OCI-LY1 (cell line): ENCODE measurements around the gene FYB1.
A peak's percentile ranks its signal among the peaks of the same experiment; 100 is the strongest.

Experiments
- H2AFZ ChIP-seq: fragments of 200-600 bp; sonication (generic), shearing (Covaris generic); 2 replicates; pipeline ENCODE4 v1.6.0; 2014; ENCODE audit warnings: antibody characterized with exemption, mild to moderate bottlenecking, low read length
- H3F3A ChIP-seq: fragments of 200-600 bp; sonication (generic), shearing (Covaris generic); 2 replicates; pipeline ENCODE4 v1.6.0; 2014; ENCODE audit warnings: mild to moderate bottlenecking, antibody characterized with exemption, low read length, moderate library complexity; ENCODE audit not compliant: insufficient read depth
- H3K27ac ChIP-seq: fragments of 200-600 bp; sonication (generic); 2 replicates; pipeline ENCODE4 v1.5.1; 2014; ENCODE audit warnings: low read length, mixed run types, mild to moderate bottlenecking, low read depth; ENCODE audit not compliant: poor library complexity, severe bottlenecking
- H3K27me3 ChIP-seq: fragments of 200-600 bp; sonication (generic); 2 replicates; pipeline ENCODE4 v1.6.0; 2014; ENCODE audit warnings: antibody characterized with exemption, mild to moderate bottlenecking, low read length, moderate library complexity; ENCODE audit not compliant: insufficient read depth
- H3K36me3 ChIP-seq: fragments of 200-600 bp; sonication (generic); 2 replicates; pipeline ENCODE4 v1.6.1; 2014; ENCODE audit warnings: mild to moderate bottlenecking, antibody characterized with exemption, low read length, moderate library complexity, mixed read lengths; ENCODE audit not compliant: insufficient read depth
- H3K4me1 ChIP-seq: fragments of 200-600 bp; sonication (generic); 2 replicates; pipeline ENCODE4 v1.5.1; 2014; ENCODE audit warnings: mild to moderate bottlenecking, low read length, moderate library complexity; ENCODE audit not compliant: insufficient read depth, severe bottlenecking
- H3K4me2 ChIP-seq: fragments of 200-600 bp; sonication (generic), shearing (Covaris generic); 2 replicates; pipeline ENCODE4 v1.6.1; 2014; ENCODE audit warnings: low read length
- H3K4me3 ChIP-seq: fragments of 200-600 bp; sonication (generic); 2 replicates; pipeline ENCODE4 v1.5.1; 2014; ENCODE audit warnings: low read length, low read depth, mild to moderate bottlenecking, mixed read lengths; ENCODE audit not compliant: poor library complexity, severe bottlenecking
- H3K79me2 ChIP-seq: fragments of 200-600 bp; shearing (Covaris generic); 2 replicates; pipeline ENCODE4 v1.6.1; 2016; ENCODE audit warnings: mixed run types, low read length, mixed read lengths; ENCODE audit not compliant: insufficient read depth
- H3K9ac ChIP-seq: fragments of 200-600 bp; sonication (generic), shearing (Covaris generic); 2 replicates; pipeline ENCODE4 v1.6.1; 2014; ENCODE audit warnings: mild to moderate bottlenecking, low read length, mixed read lengths
- H3K9me2 ChIP-seq: fragments of 200-600 bp; sonication (generic), shearing (Covaris generic); 2 replicates; pipeline ENCODE4 v1.6.1; 2014; ENCODE audit warnings: low read depth, mild to moderate bottlenecking, low read length, mixed read lengths
- H3K9me3 ChIP-seq: fragments of 200-600 bp; shearing (Covaris generic); 2 replicates; pipeline ENCODE4 v1.6.1; 2014; ENCODE audit warnings: low read length, mixed read lengths
- H4K20me1 ChIP-seq: fragments of 200-600 bp; sonication (generic), shearing (Covaris generic); 2 replicates; pipeline ENCODE4 v1.6.0; 2016; ENCODE audit warnings: mild to moderate bottlenecking, low read length; ENCODE audit not compliant: insufficient read depth
- EZH2 ChIP-seq: fragments of 200-600 bp; sonication (generic), shearing (Covaris generic); IDR thresholded peaks from 2 replicates; pipeline ENCODE4 v1.8.0; 2017; ENCODE audit warnings: borderline replicate concordance, mixed run types, mild to moderate bottlenecking, antibody characterized with exemption, low read length, moderate library complexity, mixed read lengths
- TF ChIP-seq, protein P1 (sequence below): fragments of 200-600 bp; sonication (generic), shearing (Covaris generic); IDR thresholded peaks from 2 replicates; pipeline ENCODE4 v1.5.1; 2017; ENCODE audit warnings: mild to moderate bottlenecking, antibody characterized with exemption, low read length, moderate library complexity, mixed read lengths

The FYB1 gene

DNA sequence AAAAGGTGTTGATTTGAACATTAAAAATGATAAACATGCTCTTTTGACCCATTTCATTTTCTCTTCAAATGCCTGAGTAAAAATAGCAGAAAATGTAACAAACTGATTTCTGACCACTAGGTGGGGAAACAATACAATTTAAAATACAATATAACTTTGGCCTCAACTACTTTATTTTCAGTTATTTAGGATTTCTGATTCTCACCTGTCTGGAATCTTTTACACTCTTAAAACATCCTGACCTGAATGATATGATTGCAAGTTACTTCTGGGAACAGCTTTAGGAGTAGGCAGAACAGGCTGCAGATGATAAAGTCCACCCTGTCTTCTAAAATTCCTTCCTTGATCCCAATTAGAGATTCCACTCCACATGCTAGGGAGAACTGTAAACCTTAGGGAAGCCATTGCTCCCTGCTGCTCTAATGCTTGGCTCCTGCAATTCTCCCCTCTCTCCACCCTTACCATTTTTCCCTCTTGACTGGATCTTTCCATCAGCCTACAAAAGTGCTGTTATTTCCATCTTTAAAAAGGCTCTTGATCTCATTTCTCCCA lies 70.3 kb downstream of the FYB1 start:
- no peak overlapping the region for H2AFZ ChIP-seq
- no peaks in the 10 kb centered on the region for H3K9me2 ChIP-seq
- H3K79me2 ChIP-seq, result no peaks in the 10 kb centered on the region
- peaks cover 18% of the 10 kb centered on the region for H3K4me1 ChIP-seq
- H4K20me1 ChIP-seq, result no peaks in the 10 kb centered on the region
- H3K4me3 ChIP-seq, result no peak overlapping the region
- H3K4me2 ChIP-seq, result no peak overlapping the region
- TF ChIP-seq, protein P1, sequence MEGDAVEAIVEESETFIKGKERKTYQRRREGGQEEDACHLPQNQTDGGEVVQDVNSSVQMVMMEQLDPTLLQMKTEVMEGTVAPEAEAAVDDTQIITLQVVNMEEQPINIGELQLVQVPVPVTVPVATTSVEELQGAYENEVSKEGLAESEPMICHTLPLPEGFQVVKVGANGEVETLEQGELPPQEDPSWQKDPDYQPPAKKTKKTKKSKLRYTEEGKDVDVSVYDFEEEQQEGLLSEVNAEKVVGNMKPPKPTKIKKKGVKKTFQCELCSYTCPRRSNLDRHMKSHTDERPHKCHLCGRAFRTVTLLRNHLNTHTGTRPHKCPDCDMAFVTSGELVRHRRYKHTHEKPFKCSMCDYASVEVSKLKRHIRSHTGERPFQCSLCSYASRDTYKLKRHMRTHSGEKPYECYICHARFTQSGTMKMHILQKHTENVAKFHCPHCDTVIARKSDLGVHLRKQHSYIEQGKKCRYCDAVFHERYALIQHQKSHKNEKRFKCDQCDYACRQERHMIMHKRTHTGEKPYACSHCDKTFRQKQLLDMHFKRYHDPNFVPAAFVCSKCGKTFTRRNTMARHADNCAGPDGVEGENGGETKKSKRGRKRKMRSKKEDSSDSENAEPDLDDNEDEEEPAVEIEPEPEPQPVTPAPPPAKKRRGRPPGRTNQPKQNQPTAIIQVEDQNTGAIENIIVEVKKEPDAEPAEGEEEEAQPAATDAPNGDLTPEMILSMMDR, result peak; percentile 43; the same call in 1 of the 2 replicates
- no peak for TF ChIP-seq EZH2
- no peaks in the 10 kb centered on the region for H3F3A ChIP-seq
- H3K9ac ChIP-seq, result no peak overlapping the region
- H3K27me3 ChIP-seq, result no peaks in the 10 kb centered on the region
- no peak overlapping the region for H3K27ac ChIP-seq
- H3K36me3 ChIP-seq, result no peaks in the 10 kb centered on the region
- H3K9me3 ChIP-seq, result no peaks in the 10 kb centered on the region

DNA sequence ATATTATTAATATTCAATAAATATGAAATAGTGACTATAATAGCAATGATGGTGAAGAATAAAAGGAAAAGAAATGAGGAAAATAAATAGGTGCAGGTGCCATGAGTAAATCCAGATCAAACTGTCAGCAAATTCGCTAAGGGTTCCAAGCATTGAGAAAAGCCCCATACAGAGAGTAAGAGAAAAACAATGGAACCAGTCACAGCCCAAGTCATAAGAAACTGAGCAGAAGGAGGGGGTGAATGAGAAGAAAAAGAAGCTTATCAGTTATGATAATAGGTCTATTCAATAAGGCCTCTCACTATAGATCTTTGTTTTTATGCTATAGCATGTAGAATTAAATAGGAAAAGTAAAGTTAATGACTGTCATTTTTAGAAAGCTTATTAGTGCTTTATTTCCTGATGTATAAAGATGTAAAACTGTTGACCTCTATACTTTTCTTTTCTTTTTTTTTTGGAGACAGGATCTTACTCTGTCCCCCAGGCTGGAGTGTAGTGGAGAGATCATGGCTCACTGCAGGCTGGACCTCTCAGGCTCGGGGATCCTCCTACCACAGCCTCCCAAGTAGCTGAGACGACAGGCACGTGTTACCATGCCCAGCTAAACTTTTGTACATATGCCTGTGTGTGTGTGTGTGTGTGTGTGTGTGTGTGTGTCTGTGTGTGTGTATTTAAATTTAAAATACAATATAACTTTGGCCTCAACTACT lies 72.4 kb downstream of the FYB1 start:
- no peaks in the 10 kb centered on the region for H3K79me2 ChIP-seq
- H3K4me1 ChIP-seq, result peaks cover 17% of the 10 kb centered on the region
- H3F3A ChIP-seq, result no peaks in the 10 kb centered on the region
- H4K20me1 ChIP-seq, result no peaks in the 10 kb centered on the region
- TF ChIP-seq EZH2, result no peak
- TF ChIP-seq, protein P1, result no peak
- H3K27me3 ChIP-seq, result no peaks in the 10 kb centered on the region
- H3K36me3 ChIP-seq, result no peaks in the 10 kb centered on the region
- no peaks in the 10 kb centered on the region for H3K9me2 ChIP-seq
- H3K27ac ChIP-seq, result no peak overlapping the region
- no peak overlapping the region for H3K9ac ChIP-seq
- no peaks in the 10 kb centered on the region for H3K9me3 ChIP-seq
- no peak overlapping the region for H2AFZ ChIP-seq
- H3K4me3 ChIP-seq, result no peak overlapping the region
- no peak overlapping the region for H3K4me2 ChIP-seq

DNA sequence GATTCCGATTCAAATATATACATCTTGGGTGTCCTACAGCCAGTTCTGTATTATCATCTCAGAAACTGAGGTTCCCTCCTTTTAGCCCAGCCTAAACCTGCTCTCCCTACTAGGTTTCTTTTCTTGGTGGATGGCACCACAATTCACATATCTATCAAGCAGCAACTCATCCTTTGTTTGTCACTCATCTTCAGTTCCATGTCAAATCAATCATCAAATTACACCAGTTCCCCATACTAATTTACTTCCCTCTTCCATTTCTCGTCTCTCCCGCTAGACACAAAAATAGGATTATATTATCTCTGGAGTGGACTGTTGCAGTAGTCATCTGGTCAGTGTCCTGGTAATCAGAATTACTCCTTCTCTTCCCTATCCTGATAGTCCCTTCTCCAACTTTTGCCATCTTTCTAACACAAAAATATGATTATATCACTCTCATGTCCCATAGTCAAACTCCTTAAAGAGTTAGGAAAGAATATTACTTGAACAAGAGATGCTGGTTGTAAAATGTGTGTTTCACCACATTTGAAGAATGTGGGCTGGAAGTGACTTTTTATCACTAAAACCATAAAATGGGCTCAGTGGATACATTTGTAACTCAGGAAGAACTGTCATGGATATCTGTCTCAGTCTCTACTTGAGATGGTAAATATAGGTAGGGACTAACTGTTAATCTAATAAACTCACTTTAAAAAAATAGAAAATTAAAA lies 76.1 kb downstream of the FYB1 start:
- H3K9me2 ChIP-seq, result no peaks in the 10 kb centered on the region
- no peak overlapping the region for H3K4me3 ChIP-seq
- no peak overlapping the region for H3K9ac ChIP-seq
- no peaks in the 10 kb centered on the region for H3K79me2 ChIP-seq
- TF ChIP-seq, protein P1, result no peak
- TF ChIP-seq EZH2, result no peak
- H3K27ac ChIP-seq, result no peak overlapping the region
- no peaks in the 10 kb centered on the region for H3K36me3 ChIP-seq
- H4K20me1 ChIP-seq, result no peaks in the 10 kb centered on the region
- no peak overlapping the region for H3K4me2 ChIP-seq
- H3K9me3 ChIP-seq, result no peaks in the 10 kb centered on the region
- H3K4me1 ChIP-seq, result no peaks in the 10 kb centered on the region
- H3F3A ChIP-seq, result no peaks in the 10 kb centered on the region
- H3K27me3 ChIP-seq, result no peaks in the 10 kb centered on the region
- no peak overlapping the region for H2AFZ ChIP-seq
